GM12865 (cell line): ENCODE results near the gene DPH3.
A peak's percentile ranks its signal among the peaks of the same experiment; 100 is the strongest.
"Not testable (repeated sequence)": the region's sequence is repeated elsewhere in the genome, so short reads cannot be mapped to it uniquely, and the experiment has no call there.

Experiments used
- DNase-seq: peaks from one replicate; pipeline ENCODE4 v3.0.0; 2010; ENCODE audit warnings: low read depth
- H3K4me3 ChIP-seq: 2 replicates; pipeline ENCODE4 v1.5.1; 2011; ENCODE audit warnings: mild to moderate bottlenecking, low read depth, low read length, control low read depth
- TF ChIP-seq, protein P1 (sequence below): IDR thresholded peaks from 2 replicates; pipeline ENCODE4 v1.5.1; 2011; ENCODE audit warnings: low read length, control low read depth, low read depth, inconsistent platforms; ENCODE audit not compliant: insufficient read depth; ENCODE audit errors: missing control alignments

Gene DPH3

DNA sequence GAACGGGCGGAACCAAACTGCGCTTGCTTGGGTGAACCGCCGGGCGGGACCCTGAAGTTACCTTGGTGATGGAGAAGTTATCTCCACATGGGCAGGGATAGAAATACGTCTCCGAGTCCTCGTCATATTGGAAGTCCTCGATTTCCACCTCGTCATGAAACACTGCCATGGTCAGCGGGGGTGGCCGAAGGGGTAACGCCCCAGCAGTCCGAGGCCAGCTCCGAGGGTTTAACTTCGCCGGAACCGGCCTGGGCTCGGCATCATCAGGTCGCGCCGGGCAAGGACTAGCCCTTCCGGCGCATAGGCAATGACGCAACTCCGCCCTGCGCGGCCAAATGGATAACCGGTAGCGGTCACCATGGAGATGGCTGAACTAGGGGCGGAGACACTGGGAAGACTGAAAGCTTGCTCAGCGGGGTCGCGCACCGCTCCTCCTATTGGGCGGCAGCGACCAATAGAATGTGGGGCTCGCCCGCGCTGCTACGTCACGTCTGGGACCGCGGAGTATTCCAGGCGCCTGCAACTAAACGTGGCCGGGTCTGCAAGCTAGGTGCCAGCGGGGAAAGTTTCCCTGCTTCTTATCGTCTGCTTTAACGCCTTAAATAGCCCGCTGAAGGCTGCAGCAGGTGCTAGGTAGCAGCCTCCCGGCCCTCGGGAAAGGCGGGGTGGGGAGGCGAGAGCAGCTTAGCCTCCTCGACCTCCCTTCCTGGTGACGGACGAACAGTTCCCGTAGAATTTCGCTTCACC, at the start of gene DPH3, which contains the start of gene OXNAD1:
TSS of gene DPH3 (minus strand) at position 236 of the 747 bp plus-strand sequence. CDS start at position 169, 67 bp downstream.
TSS of gene OXNAD1 (plus strand) at position 505 of the 747 bp plus-strand sequence. CDS start 5,741 bp downstream, outside the sequence.
- TF ChIP-seq, protein P1, sequence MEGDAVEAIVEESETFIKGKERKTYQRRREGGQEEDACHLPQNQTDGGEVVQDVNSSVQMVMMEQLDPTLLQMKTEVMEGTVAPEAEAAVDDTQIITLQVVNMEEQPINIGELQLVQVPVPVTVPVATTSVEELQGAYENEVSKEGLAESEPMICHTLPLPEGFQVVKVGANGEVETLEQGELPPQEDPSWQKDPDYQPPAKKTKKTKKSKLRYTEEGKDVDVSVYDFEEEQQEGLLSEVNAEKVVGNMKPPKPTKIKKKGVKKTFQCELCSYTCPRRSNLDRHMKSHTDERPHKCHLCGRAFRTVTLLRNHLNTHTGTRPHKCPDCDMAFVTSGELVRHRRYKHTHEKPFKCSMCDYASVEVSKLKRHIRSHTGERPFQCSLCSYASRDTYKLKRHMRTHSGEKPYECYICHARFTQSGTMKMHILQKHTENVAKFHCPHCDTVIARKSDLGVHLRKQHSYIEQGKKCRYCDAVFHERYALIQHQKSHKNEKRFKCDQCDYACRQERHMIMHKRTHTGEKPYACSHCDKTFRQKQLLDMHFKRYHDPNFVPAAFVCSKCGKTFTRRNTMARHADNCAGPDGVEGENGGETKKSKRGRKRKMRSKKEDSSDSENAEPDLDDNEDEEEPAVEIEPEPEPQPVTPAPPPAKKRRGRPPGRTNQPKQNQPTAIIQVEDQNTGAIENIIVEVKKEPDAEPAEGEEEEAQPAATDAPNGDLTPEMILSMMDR: no peak
- DNase-seq: peak; percentile 99
- H3K4me3 ChIP-seq: peak within 1 kb of the TSS; percentile 95

- DNase-seq: no peak
- H3K4me3 ChIP-seq: no peak overlapping the region
- TF ChIP-seq, protein P1: no peak
Observed at GRCh38 chr3:16313886-16314645, 49.3 kb upstream of the DPH3 start.

DNA sequence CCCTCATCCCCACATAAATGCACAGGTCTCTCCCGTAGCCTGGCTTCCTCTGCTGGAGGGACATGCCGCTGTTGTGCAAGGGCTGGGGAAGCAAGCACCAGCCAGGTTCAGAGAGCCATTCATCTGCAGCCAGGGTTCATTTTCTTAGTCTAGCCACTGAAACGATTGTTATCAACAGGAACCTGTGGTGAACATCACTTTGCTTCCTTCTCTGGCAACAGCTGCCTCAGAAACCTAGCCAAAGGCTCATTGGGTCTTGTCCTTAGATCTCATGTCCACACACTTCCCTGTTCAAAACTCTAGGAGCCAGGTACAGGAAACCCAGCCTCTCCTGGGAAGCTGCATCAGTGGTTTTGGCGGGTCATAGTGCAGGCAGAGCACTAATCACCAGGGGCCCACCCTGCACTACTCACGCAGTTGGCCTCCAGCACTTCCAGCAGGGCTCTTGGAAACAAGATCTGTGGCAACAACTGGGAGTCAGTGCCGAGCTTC, 47.3 kb upstream of the DPH3 start:
- no peak overlapping the region for H3K4me3 ChIP-seq
- TF ChIP-seq, protein P1: no peak
- DNase-seq: peak; percentile 55

DNA sequence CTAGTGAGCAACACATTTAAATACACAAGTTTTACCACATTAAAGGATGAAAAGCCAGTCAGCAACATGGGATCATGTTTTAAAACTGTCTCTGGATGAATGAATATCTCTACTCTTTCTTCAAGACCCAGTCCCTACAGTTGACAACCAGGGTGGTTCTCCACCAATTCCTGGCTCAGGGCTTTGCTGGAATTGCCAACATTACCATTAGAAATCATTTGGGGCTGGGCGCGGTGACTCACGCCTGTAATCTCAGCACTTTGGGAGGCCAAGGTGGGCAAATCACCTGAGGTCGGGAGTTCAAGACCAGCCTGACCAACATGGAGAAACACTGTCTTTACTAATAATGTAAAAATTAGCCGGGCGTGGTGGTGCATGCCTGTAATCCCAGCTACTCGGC, 45.7 kb upstream of the DPH3 start:
- H3K4me3 ChIP-seq, DNase-seq: not testable (repeated sequence)

DNA sequence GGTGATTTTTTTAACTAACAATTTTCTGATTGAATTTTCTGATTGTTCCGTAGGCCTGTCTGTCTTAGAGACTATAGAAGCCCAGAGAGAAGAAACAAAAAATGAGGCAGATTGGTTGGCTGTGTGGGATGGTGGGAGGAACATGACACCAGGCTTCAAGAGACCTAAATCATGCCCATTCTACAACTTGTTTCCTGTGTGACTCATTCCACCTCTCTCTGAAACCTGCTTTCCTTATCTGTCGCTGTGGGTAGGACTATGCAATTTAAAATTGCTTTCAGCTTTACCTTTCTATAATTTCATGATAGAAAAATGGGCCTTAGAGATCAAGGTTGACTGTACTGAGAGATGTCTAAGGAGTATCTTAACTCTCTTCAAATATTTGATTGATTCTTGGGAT, 44.8 kb upstream of the DPH3 start:
- TF ChIP-seq, protein P1: no peak

DNA sequence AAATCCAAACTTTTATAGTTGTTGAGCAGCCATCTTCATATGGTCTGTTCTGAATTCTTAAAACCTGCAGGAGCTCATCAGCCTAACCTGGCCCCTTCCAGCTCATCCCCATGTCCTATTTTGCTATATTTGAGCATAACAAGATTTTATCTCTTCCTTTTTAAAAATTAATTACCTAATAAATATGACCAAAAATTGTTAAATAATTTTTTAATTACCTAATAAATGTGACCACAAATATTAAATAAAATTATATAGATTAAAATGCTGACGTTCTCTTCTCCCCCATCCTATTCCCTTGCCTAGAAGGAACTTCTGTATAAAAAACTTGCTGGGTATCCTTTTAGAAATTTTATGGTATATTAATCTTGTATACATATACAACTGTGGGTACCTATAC, 44.0 kb upstream of the DPH3 start:
- DNase-seq: no peak
- TF ChIP-seq, protein P1: no peak
- no peak overlapping the region for H3K4me3 ChIP-seq

More for the DNA sequence above, 44.8 kb upstream of the DPH3 start:
- H3K4me3 ChIP-seq: no peak overlapping the region
- peak; percentile 81 for DNase-seq

- no peak overlapping the region for H3K4me3 ChIP-seq
- DNase-seq: no peak
- TF ChIP-seq, protein P1: no peak
Observed at GRCh38 chr3:16307832-16308531, 43.2 kb upstream of the DPH3 start.
